SH-SY5Y (cell line): ENCODE measurements around the gene RAPGEF1.

ENCODE experiments used
- GATA2 ChIP-seq: IDR thresholded peaks from 2 replicates; pipeline ENCODE4 v1.6.1; 2011; ENCODE audit warnings: mild to moderate bottlenecking, low read depth, low read length
- GATA3 ChIP-seq: IDR thresholded peaks from 2 replicates; pipeline ENCODE4 v1.6.1; 2011; ENCODE audit warnings: low read depth, mild to moderate bottlenecking, low read length, moderate library complexity

DNA sequence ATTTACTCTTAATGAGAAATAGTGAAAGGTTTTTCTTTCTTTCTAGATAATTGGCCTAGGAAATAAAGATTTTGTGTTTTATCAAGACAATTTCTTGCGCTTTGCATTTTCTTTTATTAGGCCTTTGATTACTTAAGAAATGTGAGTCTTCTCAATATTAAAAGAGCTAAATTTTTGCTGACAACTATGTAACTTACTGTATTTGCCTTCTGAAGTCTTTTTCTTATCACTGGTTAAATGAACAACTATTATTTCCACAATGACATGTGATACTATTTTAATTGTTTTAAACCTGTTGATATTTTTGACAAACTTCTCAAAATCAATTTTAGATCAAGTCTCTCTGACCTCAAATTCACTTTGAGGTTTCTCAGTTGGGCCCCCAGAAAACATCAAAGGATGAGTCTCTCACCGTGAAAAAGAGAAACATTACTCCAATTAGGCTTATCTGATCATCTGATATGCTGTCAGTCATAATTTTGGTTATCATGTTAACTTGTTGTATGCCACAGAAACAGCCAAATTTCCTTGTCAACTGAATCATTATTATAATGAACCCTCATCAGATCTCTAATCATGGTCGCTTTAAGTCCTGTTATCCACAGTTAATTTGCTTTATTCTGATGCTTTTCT, 48.8 kb downstream of the RAPGEF1 start:
- TF ChIP-seq GATA2 (no peak), GATA3 (no peak)
